Tibial nerve (tissue), 3 donors: ENCODE data around the gene PKHD1.

Source experiments
- CTCF ChIP-seq, 5 experiments: fragments of 200-600 bp in 3 of 5; fragments of 450-650 bp in 2 of 5; sonication (generic) in 3 of 5; IDR thresholded peaks; one replicate each; pipeline ENCODE4 v1.5.1; 2016 to 2019; ENCODE audit warnings: antibody characterized with exemption in 5 of 5, mild to moderate bottlenecking in 3 of 5, moderate library complexity in 2 of 5
- POLR2A ChIP-seq, 2 donors: fragments of 450-650 bp; IDR thresholded peaks; one replicate each; pipeline ENCODE4 v1.6.1; 2017; ENCODE audit warnings: antibody characterized with exemption in 2 of 2, mild to moderate bottlenecking in 2 of 2, moderate library complexity in 2 of 2

- TF ChIP-seq CTCF (IDR thresholded peaks at IDR 0.05) (no peak), POLR2A (IDR thresholded peaks at IDR 0.05) (no peak)
These were observed 119.1 kb downstream of the PKHD1 start for GRCh38 chr6:51968265-51968664.
